ES-I3 (cell line): ENCODE data around the gene CAMTA1.

Source experiments
- H3K36me3 ChIP-seq: 2 replicates; pipeline ENCODE4 v1.6.1; 2013; ENCODE audit warnings: mild to moderate bottlenecking, low read length, control low read depth, moderate library complexity; ENCODE audit not compliant: insufficient read depth
- H3K4me1 ChIP-seq: 2 replicates; pipeline ENCODE4 v1.6.1; 2013; ENCODE audit warnings: mild to moderate bottlenecking, control low read depth, low read length; ENCODE audit not compliant: insufficient read depth
- H3K9ac ChIP-seq: 2 replicates; pipeline ENCODE4 v1.6.1; 2013; ENCODE audit warnings: low read depth, mild to moderate bottlenecking, low read length, moderate library complexity
- H3K9me3 ChIP-seq: 2 replicates; pipeline ENCODE4 v1.6.1; 2013; ENCODE audit warnings: mild to moderate bottlenecking, low read length, moderate library complexity; ENCODE audit not compliant: control insufficient read depth, insufficient read depth

CAMTA1 gene

DNA sequence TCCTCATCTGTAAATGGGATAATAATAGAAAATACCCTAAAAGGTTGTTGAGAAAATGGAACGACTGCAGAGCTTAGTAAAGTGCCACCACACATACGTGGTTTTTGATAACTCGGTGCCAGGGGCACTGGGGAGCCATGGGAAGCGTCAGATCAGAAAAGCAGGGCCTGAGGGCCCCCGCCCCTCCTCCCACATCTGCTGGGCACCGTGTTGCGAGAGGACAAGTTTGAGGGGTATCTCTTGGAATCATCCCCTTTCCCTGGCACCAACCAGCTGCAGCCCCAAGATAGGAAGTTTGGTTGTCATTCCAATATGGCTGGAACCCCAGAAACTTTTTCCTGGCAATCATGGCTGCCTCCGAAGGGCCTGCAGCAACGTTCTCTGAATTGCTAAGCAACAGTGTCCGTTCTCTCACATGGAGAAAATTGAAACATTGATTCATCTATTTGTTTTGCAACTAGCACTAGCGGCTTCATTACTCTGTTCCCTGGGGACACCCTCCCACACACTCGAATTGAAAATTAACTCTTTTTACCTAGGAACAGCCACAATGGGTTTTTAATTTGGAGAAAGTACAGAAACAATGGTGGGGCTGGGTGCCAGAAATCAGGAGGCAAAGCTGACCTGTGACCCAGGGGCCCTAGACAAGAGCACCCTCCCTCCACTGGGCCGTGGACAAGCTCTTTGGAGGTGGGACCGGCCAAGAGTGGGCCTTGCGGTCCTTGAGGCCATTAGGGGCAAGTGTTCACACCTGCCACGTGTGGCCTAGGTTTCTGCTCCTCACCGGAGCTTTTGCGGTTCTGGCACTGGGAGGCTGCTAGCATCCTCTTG, 795.9 kb downstream of the CAMTA1 start:
- Histone ChIP-seq H3K9me3 (no peaks in the 10 kb centered on the region), H3K36me3 (no peaks in the 10 kb centered on the region), H3K9ac (no peak overlapping the region), H3K4me1 (no peaks in the 10 kb centered on the region)

DNA sequence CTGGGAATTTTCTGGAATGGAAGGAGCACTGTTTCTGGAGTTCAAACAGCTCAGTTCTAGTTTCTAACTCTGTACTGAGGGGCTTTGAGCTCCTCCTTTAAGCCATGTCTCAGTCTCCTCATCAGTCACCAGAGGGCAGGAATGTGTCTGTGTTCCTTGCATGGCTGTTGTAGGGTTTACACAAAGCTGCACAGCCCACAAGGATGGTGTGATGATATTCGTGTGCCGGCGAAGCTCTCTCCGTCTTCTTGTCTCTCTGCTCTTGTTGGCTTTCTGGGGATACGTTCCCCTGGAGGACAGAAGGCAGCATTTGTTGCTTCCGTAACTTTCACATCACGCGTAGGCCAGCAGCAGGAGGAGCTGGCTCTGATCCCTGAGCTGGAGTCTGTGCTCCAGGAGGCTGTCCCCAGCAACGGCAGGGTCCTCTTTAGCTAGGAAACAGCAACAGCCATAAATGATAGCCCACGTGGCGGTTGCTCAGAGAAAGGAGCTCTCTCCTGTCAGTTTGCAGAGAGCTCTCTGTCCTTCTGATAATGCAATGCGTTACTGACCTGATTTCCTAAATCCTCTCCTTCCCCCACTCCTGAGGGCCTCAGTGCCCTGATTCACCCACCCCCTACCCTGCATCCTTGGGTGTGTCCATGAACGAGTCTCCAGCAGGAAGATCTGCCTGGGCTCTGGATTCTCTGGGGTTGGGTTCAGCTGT, 796.7 kb downstream of the CAMTA1 start:
- no peaks in the 10 kb centered on the region for H3K4me1 ChIP-seq
- H3K36me3 ChIP-seq = no peaks in the 10 kb centered on the region
- no peaks in the 10 kb centered on the region for H3K9me3 ChIP-seq
- H3K9ac ChIP-seq = no peak overlapping the region

DNA sequence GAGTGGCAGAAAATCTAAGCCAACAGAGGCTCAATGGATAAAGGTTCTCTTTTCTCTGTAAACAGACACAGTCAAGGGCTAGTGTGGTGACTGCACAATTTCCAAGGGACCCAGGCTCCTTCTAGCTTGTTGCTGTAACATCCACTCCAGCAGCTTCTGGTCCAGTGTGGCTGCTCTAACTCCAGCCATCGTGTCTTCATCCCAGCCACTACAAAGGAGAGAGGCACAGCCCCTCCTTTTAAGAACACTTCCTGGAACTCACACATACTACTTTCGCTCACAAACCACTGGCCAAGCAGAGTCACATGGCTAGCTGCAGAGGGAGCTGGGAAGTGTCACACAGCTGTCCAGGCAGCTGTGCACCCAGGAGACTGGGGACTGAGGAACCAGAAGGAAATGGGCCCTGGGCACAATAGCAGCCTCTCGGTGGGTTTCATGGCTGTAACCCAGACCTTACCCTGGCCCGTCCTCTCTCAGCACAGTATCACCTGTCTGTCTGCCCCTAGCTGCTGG, 797.3 kb downstream of the CAMTA1 start:
- Histone ChIP-seq H3K4me1 (no peaks in the 10 kb centered on the region), H3K9ac (no peak overlapping the region), H3K9me3 (no peaks in the 10 kb centered on the region), H3K36me3 (no peaks in the 10 kb centered on the region)

GRCh38 chr1:7583291-7584096, 798.2 kb downstream of the CAMTA1 start:
- no peaks in the 10 kb centered on the region for H3K4me1 ChIP-seq
- H3K36me3 ChIP-seq = no peaks in the 10 kb centered on the region
- no peaks in the 10 kb centered on the region for H3K9me3 ChIP-seq
- H3K9ac ChIP-seq = no peak overlapping the region

DNA sequence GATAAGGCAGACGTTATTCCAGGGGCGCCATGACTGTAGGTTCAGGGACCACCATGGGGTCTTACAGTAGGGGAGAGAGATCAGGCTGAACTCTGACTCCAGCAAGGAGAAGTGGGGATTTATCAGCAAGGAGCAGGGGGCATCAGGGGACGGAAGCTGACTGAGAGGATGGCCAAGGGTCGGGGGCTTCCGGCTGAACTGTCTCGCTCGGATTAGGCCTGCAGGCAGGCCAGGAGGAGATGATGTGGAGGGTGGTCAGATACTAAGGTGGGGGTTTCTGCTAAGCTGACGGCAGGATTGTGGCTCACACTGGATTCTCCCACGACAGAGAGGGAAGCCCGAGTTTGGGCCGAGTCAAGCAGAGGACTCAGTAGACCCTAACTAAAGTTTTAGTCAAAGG, 798.9 kb downstream of the CAMTA1 start:
- Histone ChIP-seq H3K9me3 (no peaks in the 10 kb centered on the region), H3K9ac (no peak overlapping the region), H3K36me3 (no peaks in the 10 kb centered on the region), H3K4me1 (no peaks in the 10 kb centered on the region)

GRCh38 chr1:7584643-7585042, 799.4 kb downstream of the CAMTA1 start:
- H3K9ac ChIP-seq = no peak overlapping the region
- no peaks in the 10 kb centered on the region for H3K4me1 ChIP-seq
- no peaks in the 10 kb centered on the region for H3K9me3 ChIP-seq
- no peaks in the 10 kb centered on the region for H3K36me3 ChIP-seq

DNA sequence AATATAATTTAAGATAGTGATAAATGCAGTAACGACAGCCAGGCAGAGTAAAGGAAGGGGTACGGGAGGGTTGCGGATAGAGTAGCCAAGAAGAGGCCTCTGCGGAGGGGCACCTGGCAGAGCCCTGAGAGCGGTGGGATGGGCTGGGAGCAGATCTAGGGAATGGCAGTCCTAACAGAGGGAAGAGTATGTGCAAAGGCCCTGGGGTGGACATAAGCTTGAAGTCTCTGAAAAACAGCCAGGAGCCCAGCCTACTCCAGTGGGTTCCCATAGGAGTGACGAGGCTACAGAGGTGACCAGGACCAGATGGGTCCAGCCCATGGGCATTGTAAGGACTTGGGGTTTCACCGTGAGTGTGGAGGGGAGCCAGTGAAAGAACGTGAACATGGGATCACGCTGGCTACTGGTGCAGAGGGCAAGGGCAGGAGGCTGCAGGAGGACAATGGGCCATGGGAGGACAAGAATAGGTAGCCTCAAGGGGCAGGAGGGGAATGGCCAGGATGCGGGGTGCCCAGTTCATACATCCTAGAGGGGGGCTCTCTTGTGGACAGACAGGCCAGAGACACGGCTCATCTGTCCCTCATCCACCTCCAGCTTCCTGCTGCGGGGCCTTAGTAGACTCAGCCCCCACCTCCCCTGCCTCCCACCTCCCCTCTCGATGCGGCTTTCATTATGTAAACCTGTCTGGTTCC, 800.1 kb downstream of the CAMTA1 start:
- no peak overlapping the region for H3K9ac ChIP-seq

DNA sequence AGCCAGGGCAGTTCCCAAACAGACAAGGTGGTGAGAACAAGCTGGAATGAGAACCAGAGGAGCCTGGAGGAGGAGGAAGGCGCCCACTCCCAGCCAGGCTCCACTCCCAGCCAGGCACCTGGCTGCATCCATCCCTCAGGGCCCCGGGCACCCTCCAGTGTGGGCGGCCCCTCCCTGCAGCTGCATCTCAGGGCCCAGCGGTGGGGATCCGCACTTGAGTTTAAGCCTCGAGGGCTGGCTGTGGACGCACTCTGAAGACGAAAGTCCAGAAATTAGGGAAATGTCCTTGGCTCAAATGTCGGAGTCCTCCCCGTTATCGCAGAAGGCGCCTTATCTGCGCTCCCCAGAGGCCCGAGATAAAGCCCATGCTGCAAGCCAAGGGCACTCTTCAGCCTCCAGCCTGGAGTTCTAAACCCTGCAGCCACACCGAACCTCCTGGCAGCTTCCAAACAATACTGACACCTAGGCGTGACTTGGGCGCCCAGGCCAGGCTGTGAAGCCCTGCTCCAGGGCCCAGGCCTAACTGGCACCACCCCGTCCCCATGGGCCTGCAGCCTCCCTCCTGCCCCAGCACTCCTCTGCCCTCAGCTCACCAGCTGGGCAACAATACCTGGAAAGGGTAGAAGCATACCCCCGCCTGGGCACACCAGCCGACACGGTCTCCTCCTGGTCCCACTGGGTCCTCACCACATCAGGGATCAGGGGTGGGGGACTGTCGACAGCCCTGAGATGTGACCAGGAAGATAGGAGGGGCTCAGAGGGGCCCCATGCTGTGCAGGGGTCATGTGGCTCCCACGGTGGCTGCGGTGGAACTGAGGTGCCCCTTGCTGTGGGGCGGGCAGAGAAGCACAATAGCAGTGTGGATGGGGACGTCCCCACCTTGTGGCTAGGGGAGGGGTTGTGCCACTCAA, 801.0 kb downstream of the CAMTA1 start:
- no peaks in the 10 kb centered on the region for H3K9me3 ChIP-seq
- no peaks in the 10 kb centered on the region for H3K4me1 ChIP-seq
- H3K9ac ChIP-seq = no peak overlapping the region
- no peaks in the 10 kb centered on the region for H3K36me3 ChIP-seq

More for the DNA sequence above, 800.1 kb downstream of the CAMTA1 start:
- no peaks in the 10 kb centered on the region for H3K4me1 ChIP-seq
- H3K9me3 ChIP-seq = no peaks in the 10 kb centered on the region
- no peaks in the 10 kb centered on the region for H3K36me3 ChIP-seq

GRCh38 chr1:7587108-7587772, 802.0 kb downstream of the CAMTA1 start:
- Histone ChIP-seq H3K9ac (no peak overlapping the region), H3K4me1 (no peaks in the 10 kb centered on the region), H3K9me3 (no peaks in the 10 kb centered on the region), H3K36me3 (no peaks in the 10 kb centered on the region)

GRCh38 chr1:7587773-7588456, 802.7 kb downstream of the CAMTA1 start:
- no peaks in the 10 kb centered on the region for H3K4me1 ChIP-seq
- H3K9ac ChIP-seq = no peak overlapping the region
- H3K36me3 ChIP-seq = no peaks in the 10 kb centered on the region
- H3K9me3 ChIP-seq = no peaks in the 10 kb centered on the region

DNA sequence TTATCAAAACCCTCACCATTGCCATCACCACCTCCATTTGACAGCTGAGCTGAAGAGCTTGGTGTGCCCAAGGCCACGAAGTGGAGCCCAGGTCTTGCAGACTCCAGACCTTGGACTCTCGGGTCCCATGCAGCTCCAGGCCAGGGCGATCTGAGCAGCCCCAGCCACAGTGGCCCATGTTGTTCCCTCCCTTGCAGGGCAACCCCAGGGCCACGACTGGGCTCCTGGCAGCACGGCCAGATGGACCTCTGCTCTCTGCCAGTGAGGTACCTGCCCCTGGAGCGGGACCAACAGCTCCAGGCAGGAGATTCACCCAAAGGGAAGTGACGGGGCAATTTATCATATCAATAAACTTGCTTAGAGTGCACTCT, 803.2 kb downstream of the CAMTA1 start:
- no peaks in the 10 kb centered on the region for H3K4me1 ChIP-seq
- H3K9me3 ChIP-seq = no peaks in the 10 kb centered on the region
- no peaks in the 10 kb centered on the region for H3K36me3 ChIP-seq
- no peak overlapping the region for H3K9ac ChIP-seq

- H3K9ac ChIP-seq = no peak overlapping the region
- no peaks in the 10 kb centered on the region for H3K9me3 ChIP-seq
- H3K36me3 ChIP-seq = no peaks in the 10 kb centered on the region
- no peaks in the 10 kb centered on the region; the same call in 1 of the 2 replicates for H3K4me1 ChIP-seq
These were observed 804.0 kb downstream of the CAMTA1 start for GRCh38 chr1:7589080-7589735.
